GM12878 (cell line): Measurements from ENCODE around the gene CNNM1.
A peak's percentile ranks its signal among the peaks of the same experiment; 100 is the strongest.

Source experiments
- ASH2L ChIP-seq: fragments of 300-600, 200-600 bp; sonication (generic); IDR thresholded peaks from 2 replicates; pipeline ENCODE4 v1.6.1; 2017; ENCODE audit warnings: low read depth, mild to moderate bottlenecking, borderline replicate concordance
- BACH1 ChIP-seq: fragments of 450-650 bp; IDR thresholded peaks from 2 replicates; pipeline ENCODE4 v1.6.1; 2017; ENCODE audit warnings: mild to moderate bottlenecking, borderline replicate concordance
- BHLHE40 ChIP-seq, 2 experiments: fragments of 450-650 bp in 1 of 2; IDR thresholded peaks; 2 replicates each; pipeline ENCODE4 v1.6.1; 2011 to 2017; ENCODE audit warnings: low read depth in 2 of 2, borderline replicate concordance in 1 of 2, improper control_type of control experiment in 1 of 2, low read length in 1 of 2, mild to moderate bottlenecking in 1 of 2
- EZH2 ChIP-seq: IDR thresholded peaks from 2 replicates; pipeline ENCODE4 v1.6.1; 2012; ENCODE audit warnings: low read depth, mild to moderate bottlenecking, control low read depth, inconsistent platforms, low read length, borderline replicate concordance; ENCODE audit not compliant: control insufficient read depth
- JUNB ChIP-seq: IDR thresholded peaks from 2 replicates; pipeline ENCODE4 v1.6.1; 2016; ENCODE audit warnings: antibody characterized with exemption, mild to moderate bottlenecking
- MTA3 ChIP-seq: IDR thresholded peaks from 2 replicates; pipeline ENCODE4 v1.6.1; 2012; ENCODE audit warnings: low read length, inconsistent platforms, borderline replicate concordance
- NR2C2 ChIP-seq: IDR thresholded peaks from 2 replicates; pipeline ENCODE4 v1.6.1; 2011; ENCODE audit warnings: borderline replicate concordance, low read depth; ENCODE audit not compliant: control insufficient read depth, insufficient read length
- POLR2A ChIP-seq: IDR thresholded peaks from 2 replicates; pipeline ENCODE4 v1.6.1; 2011; ENCODE audit warnings: low read depth, mild to moderate bottlenecking, low read length
- POLR2AphosphoS5 ChIP-seq: IDR thresholded peaks from 2 replicates; pipeline ENCODE4 v1.6.1; 2011; ENCODE audit warnings: mild to moderate bottlenecking, low read length, inconsistent platforms
- RBBP5 ChIP-seq: fragments of 200-600 bp; sonication (generic); conservative IDR thresholded peaks from 2 replicates; pipeline ENCODE4 v1.6.1; 2016
- TF ChIP-seq, protein P1 (sequence below), 3 experiments: IDR thresholded peaks in 2 of 3; conservative IDR thresholded peaks in 1 of 3; 2 replicates each; pipeline ENCODE4 v1.5.1; 2011; ENCODE audit warnings: low read depth in 3 of 3, low read length in 3 of 3, mild to moderate bottlenecking in 3 of 3, control low read depth in 2 of 3, moderate library complexity in 2 of 3, inconsistent platforms in 1 of 3, mixed read lengths in 1 of 3; ENCODE audit not compliant: control insufficient read depth in 2 of 3, insufficient read depth in 1 of 3; ENCODE audit errors: extremely low read depth in 1 of 3
- TF ChIP-seq, protein P2 (sequence below): IDR thresholded peaks from 2 replicates; pipeline ENCODE4 v1.6.1; 2012; ENCODE audit warnings: mild to moderate bottlenecking, low read depth, low read length
- TF ChIP-seq, protein P3 (sequence below): fragments of 450-650 bp; formaldehyde crosslinking; IDR thresholded peaks from 2 replicates; pipeline ENCODE4 v1.4.0; 2020; ENCODE audit warnings: mild to moderate bottlenecking, moderate library complexity

DNA sequence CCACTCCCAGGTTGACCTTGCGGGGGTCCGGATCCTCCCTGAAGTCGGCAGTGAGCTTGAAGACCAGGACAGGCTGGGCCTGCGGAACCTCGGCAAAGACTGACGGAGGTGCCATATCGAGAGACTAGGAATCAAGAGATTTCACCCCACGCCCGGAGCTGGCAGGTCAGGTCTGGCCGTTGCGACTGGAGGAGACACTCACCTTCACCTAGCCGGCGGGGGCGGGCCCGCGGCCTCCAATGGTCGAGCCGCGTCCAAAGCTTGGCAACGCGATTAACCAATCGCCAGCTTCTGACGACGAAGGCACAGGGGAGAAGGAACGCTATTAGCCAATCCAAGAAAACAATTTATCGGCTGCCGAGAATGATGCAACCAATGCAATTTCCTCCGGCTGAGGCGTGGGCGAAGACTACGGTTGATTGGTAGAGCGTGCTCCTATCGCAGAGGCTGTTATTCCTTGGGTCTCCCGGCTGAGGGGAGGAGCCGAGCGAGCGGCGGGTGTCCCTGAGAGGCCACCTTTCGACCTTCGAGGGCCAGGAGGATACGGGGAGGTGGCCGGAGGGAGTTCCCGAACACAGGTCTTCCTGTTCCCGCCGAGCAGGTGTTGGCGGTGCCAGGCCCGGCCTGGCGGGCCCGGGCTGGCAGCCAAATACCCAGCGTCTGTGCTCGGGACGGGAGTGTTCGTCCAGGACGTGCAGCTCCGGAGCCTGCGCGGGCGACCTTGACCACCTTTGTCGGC is 101.5 kb downstream of the CNNM1 start, which contains the start of gene GOT1:
- TF ChIP-seq, protein P1, sequence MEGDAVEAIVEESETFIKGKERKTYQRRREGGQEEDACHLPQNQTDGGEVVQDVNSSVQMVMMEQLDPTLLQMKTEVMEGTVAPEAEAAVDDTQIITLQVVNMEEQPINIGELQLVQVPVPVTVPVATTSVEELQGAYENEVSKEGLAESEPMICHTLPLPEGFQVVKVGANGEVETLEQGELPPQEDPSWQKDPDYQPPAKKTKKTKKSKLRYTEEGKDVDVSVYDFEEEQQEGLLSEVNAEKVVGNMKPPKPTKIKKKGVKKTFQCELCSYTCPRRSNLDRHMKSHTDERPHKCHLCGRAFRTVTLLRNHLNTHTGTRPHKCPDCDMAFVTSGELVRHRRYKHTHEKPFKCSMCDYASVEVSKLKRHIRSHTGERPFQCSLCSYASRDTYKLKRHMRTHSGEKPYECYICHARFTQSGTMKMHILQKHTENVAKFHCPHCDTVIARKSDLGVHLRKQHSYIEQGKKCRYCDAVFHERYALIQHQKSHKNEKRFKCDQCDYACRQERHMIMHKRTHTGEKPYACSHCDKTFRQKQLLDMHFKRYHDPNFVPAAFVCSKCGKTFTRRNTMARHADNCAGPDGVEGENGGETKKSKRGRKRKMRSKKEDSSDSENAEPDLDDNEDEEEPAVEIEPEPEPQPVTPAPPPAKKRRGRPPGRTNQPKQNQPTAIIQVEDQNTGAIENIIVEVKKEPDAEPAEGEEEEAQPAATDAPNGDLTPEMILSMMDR (IDR thresholded peaks at IDR 0.05 in 2 of 3, conservative IDR thresholded peaks at IDR 0.05 in 1 of 3; ENCODE audit: control insufficient read depth in 2 of 3, extremely low read depth in 1 of 3, insufficient read depth in 1 of 3, low read depth in 3 of 3, low read length in 3 of 3) = no peak
- TF ChIP-seq, protein P2, sequence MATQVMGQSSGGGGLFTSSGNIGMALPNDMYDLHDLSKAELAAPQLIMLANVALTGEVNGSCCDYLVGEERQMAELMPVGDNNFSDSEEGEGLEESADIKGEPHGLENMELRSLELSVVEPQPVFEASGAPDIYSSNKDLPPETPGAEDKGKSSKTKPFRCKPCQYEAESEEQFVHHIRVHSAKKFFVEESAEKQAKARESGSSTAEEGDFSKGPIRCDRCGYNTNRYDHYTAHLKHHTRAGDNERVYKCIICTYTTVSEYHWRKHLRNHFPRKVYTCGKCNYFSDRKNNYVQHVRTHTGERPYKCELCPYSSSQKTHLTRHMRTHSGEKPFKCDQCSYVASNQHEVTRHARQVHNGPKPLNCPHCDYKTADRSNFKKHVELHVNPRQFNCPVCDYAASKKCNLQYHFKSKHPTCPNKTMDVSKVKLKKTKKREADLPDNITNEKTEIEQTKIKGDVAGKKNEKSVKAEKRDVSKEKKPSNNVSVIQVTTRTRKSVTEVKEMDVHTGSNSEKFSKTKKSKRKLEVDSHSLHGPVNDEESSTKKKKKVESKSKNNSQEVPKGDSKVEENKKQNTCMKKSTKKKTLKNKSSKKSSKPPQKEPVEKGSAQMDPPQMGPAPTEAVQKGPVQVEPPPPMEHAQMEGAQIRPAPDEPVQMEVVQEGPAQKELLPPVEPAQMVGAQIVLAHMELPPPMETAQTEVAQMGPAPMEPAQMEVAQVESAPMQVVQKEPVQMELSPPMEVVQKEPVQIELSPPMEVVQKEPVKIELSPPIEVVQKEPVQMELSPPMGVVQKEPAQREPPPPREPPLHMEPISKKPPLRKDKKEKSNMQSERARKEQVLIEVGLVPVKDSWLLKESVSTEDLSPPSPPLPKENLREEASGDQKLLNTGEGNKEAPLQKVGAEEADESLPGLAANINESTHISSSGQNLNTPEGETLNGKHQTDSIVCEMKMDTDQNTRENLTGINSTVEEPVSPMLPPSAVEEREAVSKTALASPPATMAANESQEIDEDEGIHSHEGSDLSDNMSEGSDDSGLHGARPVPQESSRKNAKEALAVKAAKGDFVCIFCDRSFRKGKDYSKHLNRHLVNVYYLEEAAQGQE = no peak
- TF ChIP-seq BHLHE40 (IDR thresholded peaks at IDR 0.05; ENCODE audit: borderline replicate concordance in 1 of 2, low read depth in 2 of 2, low read length in 1 of 2) (peak in 1 of 2 experiments; percentile 49; a peak in 1 of 4 replicates), MTA3 (no peak), POLR2AphosphoS5 (peak; percentile 91), POLR2A (peak; percentile 94), NR2C2 (no peak), EZH2 (no peak), RBBP5 (no peak), BACH1 (no peak), ASH2L (no peak), JUNB (no peak)
- TF ChIP-seq, protein P3, sequence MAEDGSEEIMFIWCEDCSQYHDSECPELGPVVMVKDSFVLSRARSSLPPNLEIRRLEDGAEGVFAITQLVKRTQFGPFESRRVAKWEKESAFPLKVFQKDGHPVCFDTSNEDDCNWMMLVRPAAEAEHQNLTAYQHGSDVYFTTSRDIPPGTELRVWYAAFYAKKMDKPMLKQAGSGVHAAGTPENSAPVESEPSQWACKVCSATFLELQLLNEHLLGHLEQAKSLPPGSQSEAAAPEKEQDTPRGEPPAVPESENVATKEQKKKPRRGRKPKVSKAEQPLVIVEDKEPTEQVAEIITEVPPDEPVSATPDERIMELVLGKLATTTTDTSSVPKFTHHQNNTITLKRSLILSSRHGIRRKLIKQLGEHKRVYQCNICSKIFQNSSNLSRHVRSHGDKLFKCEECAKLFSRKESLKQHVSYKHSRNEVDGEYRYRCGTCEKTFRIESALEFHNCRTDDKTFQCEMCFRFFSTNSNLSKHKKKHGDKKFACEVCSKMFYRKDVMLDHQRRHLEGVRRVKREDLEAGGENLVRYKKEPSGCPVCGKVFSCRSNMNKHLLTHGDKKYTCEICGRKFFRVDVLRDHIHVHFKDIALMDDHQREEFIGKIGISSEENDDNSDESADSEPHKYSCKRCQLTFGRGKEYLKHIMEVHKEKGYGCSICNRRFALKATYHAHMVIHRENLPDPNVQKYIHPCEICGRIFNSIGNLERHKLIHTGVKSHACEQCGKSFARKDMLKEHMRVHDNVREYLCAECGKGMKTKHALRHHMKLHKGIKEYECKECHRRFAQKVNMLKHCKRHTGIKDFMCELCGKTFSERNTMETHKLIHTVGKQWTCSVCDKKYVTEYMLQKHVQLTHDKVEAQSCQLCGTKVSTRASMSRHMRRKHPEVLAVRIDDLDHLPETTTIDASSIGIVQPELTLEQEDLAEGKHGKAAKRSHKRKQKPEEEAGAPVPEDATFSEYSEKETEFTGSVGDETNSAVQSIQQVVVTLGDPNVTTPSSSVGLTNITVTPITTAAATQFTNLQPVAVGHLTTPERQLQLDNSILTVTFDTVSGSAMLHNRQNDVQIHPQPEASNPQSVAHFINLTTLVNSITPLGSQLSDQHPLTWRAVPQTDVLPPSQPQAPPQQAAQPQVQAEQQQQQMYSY (CRISPR knock-in tag) = no peak
